ENCODE data around the gene NAGLU. TPM values are rescaled to one million over a fixed set of nuclear protein-coding genes. Genes with fewer than 3 reads are reported as not detected.

The NAGLU gene
- total and polyA plus RNA-seq, 10 of the 15 experiments (the other 5 are each of a cell fraction or from before 2014, with no cell fraction given): 0.23 to 27.5 (median 8.9) TPM

DNA sequence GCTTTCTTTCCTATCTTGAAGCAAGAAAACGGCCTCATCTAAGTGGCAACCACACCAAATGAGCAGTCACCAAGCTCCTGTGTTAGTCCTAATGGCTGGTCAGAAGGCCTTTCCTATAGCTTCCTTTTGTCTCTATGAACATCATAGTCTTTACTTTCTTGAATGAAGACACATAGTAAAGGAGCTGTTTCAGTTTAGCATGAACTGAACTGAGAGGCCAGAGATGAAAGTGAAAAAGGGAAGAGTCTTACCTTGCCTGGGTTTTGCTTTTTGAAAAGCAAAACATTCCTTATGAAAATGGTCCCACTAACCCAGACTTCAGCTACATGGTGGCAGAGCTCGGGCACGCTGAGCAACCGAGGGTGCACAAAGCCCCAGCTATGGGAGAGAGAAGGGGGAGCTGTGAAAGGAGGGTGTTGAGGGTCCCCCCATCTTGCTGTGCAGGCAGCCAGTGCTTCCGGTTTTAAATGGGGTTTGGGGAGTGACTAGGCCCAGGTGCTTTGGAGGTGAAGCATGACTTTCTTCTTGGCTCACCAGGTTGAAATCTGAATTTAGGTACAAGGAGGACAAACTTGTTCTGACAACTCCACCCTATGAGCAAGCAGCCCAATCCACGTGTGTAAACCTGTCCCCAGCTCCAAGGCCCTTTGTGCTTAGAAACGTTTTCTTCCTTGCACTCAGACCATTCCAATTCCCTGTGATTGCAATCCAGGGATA is 50.6 kb downstream of the NAGLU start:
- peak overlapping the region; percentile 51 for H3K4me2 ChIP-seq (ENCODE audit: control insufficient read depth, insufficient read depth)
- in situ Hi-C loops (cut with MboI) (no loop called here), intact Hi-C loops (cut with micrococcal nuclease; ENCODE audit: unreplicated experiment) (no loop called here)
- peak; percentile 83 for FAIRE-seq
- ChIA-PET CTCF (interaction anchor here (0.7 to 3.4 kb wide), 15 partner anchors 9 to 193 kb away, joined by 3 to 34 read pairs (median 4); partner anchors contain the start of genes NAGLU, PLEKHH3, PSMC3IP and RETREG3), RAD21 (ENCODE audit: unreplicated experiment) (interaction anchor here (1.0 to 3.6 kb wide), 13 partner anchors 9 to 177 kb away, joined by 3 to 30 read pairs (median 7); partner anchors contain the start of genes PLEKHH3, PSMC3IP, RETREG3 and TUBG1), POLR2A (interaction anchor here (0.7 to 3.0 kb wide), 14 partner anchors 10 to 186 kb away, joined by 3 to 18 read pairs (median 4); partner anchors contain the start of genes NAGLU, PLEKHH3, RETREG3 and TUBG1), SMC1A (ENCODE audit: uncharacterized antibody, unreplicated experiment) (interaction anchor here (0.7 to 7.1 kb wide), 15 partner anchors 8 to 177 kb away, joined by 3 to 69 read pairs (median 5); partner anchors contain the start of genes CCR10, PLEKHH3, PSMC3IP and RETREG3)
- TF ChIP-seq HDGF (IDR thresholded peaks at IDR 0.05) (0 out of 2 replicates have a peak, but pooled peaks have one; percentile 45), IKZF1 (conservative IDR thresholded peaks at IDR 0.05) (peak; percentile 48; the same call in 1 of the 2 replicates), EED (IDR thresholded peaks at IDR 0.05; ENCODE audit: low read depth) (0 out of 2 replicates have a peak, but pooled peaks have one; percentile 16), SPI1 (IDR thresholded peaks at IDR 0.05; ENCODE audit: borderline replicate concordance, insufficient read depth, low read depth, low read length) (peak; percentile 58; the same call in 1 of the 2 replicates), POLR2A (IDR thresholded peaks at IDR 0.05; ENCODE audit: low read depth, low read length) (peak; percentile 39; the same call in 1 of the 2 replicates), FOXM1 (IDR thresholded peaks at IDR 0.05; ENCODE audit: low read depth, low read length) (no peak), PML (IDR thresholded peaks at IDR 0.05; ENCODE audit: low read length) (no peak)
- WGBS (ENCODE audit: insufficient coverage, insufficient replicate concordance, low lambda C conversion rate, missing lambda C conversion rate): 0% methylated on average over 7 of the region's 7 CpGs
- TSS peak; percentile 48 for BruUV-seq (replicated peaks)
- H3K9me3 ChIP-seq (replicated peaks; ENCODE audit: control insufficient read depth, insufficient read depth, low read length): no peaks in the 10 kb centered on the region
- peak overlapping the region; percentile 35 for H2AFZ ChIP-seq (ENCODE audit: control insufficient read depth, low read depth, low read length)
- H3K36me3 ChIP-seq (ENCODE audit: control insufficient read depth in 2 of 2, insufficient read depth in 2 of 2, low read length in 1 of 2): peaks cover 24 to 57% of the 10 kb centered on the region in 2 experiments
- H3K4me3 ChIP-seq: peak overlapping the region; percentile 41; the same call in 1 of the 2 replicates
- peak; percentile 94 for ATAC-seq
- H3K27ac ChIP-seq (ENCODE audit: control insufficient read depth, insufficient read depth): peak overlapping the region; percentile 60
- no peaks in the 10 kb centered on the region for H4K20me1 ChIP-seq (ENCODE audit: control insufficient read depth, insufficient read depth)
- peaks cover 3% of the 10 kb centered on the region for H3K79me2 ChIP-seq (ENCODE audit: control insufficient read depth, insufficient read depth, low read length)
- H3K27me3 ChIP-seq (replicated peaks in 1 of 2; ENCODE audit: control insufficient read depth in 2 of 2, insufficient read depth in 2 of 2, low read length in 1 of 2): no peaks in the 10 kb centered on the region
- H3K4me1 ChIP-seq (ENCODE audit: control insufficient read depth, insufficient read depth, low read length): peaks cover 32% of the 10 kb centered on the region
- H3K9ac ChIP-seq (ENCODE audit: control insufficient read depth, insufficient read depth, low read length): peak overlapping the region; percentile 5; the same call in 1 of the 2 replicates
- no peak for DNase-seq (ENCODE audit: low read depth, low spot score)

Data from GM12878 (cell line).